NCI-H82 treated with DMSO at 0.1 percent for 48 hours (cell line): ENCODE measurements around the gene KLF16.

Experiments used
- DNase-seq: peaks from one replicate; lab custom pipeline; 2025; ENCODE audit not compliant: unreplicated experiment; lab: John Stamatoyannopoulos, UW

Gene KLF16

DNA sequence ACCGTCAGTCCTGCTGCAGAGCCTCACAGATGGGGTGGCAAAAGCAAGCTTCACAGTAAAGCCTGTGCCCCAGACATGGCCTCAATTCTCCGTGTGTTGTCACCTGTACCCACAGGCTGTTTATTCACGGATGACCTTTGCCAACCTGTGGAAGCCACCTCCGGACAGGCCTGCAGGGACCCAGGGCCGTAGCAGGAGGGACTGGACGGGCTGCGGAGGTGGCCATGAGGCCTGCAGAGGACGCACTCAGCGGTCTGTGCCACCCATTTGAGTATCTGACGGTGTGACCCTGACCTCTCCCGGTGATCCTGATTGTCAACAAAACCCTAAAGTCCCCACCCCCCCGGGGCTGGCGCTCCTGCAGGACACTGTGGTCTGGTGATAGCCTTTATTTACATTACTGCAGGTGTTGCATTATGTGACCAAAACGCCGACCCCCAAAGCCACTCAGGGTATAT lies 7.8 kb upstream of the KLF16 start:
- no peak for DNase-seq

DNA sequence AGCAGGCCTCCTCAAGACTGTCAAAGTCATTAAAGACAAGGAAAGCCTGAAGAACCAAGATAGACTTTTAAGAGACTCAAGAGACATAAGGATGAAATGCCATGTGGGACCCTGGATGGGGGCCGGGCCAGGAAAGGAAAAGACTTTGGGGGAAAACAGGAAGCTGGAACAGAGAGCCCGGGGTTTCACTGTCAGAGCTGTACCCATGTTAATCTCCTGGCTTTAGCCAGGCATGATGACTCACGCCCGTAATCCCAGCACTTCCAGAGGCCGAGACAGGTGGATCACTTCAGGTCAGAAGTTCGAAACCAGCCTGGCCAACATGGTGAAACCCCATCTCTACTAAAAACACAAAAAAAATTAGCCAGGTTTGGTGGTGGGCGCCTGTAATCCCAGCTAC lies 5.6 kb upstream of the KLF16 start:
- DNase-seq: no peak

DNA sequence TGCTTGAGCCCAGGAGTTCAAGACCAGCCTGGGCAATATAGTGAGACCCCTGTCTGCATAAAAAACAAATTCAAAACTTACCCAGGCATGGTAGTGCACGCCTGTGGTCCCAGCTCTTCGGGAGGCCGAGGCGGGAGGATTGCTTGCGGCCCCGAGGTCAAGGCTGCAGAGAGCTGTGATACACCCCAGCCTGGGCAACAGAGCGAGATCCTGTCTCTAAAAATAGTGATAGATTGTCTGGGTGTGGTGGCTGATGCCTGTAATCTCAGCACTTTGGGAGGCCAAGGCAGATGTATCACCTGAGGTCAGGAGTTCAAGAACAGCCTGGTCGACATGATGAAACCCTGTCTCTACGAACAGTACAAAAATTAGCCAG lies 4.0 kb upstream of the KLF16 start:
- DNase-seq: no peak

DNA sequence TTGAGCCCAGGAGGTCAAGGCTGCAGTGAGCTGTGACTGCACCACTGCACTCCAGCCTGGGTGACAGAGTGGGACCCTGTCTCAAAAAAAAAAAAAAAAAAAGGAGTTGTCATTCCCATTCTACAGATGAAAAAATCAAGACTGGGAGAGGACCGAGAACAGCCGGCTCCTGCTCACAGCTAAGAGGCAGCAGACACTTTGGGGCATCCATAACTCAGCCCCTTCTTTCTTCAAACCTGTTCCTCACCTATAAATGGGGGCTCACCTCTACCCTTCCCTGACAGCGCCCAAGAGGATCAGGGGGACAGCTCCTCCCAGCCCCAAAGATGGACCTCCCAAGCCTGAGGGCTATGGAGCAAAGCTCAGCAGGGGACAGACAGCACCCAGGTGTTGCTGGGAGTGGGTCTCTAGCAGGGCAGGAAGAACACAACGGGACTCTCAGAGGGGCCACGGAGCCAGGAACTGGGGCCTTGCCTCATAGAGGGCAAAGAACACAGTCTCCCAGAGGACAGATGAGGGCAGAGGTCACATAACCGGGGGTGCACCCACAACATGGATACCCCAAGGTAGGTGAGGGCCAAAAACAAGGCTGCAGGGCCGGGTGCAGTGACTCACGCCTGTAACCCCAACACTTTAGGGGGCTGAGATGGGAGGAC lies 3.4 kb upstream of the KLF16 start:
- DNase-seq: no peak

DNA sequence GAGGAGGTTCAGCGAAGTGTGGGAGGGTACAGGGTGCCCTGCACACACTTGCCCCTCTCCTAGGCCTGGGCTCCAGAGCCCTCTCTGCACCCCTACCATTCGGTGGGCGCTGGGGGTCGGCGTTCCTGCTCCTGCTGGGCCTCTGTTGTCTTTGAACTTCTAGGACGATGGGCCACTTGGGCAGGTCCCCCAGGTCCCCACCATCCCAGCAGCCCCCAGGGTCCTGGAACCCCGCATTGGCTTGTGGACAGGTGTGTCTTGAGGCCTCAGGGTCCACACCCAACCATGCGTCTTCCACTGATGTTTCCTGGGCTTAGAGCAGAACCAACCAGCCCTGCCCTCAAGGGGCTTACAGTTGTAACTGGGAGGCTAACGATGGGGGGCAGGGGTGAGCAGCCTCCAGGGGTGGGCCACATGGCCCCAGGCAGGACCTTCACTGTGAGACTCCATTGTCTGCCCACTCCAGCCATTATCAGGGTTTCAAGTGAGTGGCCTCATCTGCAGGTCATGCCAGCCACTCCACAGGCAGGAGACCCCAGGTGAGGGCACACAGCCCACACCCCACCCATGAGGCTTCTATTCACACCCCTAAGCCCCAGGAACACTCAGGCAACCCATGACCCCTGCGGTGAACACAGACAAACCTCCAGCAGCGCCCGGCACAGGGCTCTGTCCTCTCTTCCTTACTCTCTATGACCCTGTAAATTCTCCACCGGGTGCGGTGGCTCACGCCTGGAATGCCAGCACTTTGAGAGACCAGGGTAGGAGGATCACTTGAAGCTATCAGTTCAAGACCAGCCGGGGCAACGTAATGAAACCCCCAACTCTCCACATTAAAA lies 2.0 kb upstream of the KLF16 start:
- DNase-seq: no peak

DNA sequence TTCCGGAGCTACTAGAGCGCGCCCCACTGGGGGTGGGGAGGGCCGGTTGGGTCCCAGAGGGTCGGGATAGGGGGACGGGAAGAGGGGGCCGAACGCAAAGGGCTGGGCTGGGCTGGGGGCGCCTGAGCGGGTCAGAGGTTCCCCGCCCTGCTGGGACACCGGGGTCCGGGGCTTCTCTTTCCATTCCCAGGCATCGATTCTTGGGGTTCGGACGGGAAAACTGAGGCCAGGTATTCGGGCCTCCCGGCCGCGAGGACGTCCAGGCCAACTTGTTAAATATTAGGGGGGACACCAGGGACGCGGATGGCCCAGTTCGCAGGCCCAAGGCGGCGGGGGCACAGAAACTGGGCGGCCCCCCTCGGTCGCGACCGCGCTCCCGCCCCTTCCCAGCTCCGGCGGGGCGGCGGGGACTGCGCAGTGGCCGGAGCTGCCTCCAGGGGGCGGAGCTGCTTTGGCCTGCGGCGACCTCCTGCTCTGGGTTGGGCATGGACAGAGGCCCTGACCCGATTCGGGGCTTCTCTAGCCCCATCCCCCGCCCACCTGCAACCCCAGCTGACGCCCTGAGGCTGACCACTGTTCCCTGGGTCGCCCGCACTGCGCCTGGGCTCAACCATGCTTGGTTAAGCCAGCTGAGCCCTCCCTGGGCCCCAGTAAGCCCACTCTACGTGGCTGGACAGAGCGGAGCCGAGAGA lies 1.2 kb upstream of the KLF16 start:
- no peak for DNase-seq

DNA sequence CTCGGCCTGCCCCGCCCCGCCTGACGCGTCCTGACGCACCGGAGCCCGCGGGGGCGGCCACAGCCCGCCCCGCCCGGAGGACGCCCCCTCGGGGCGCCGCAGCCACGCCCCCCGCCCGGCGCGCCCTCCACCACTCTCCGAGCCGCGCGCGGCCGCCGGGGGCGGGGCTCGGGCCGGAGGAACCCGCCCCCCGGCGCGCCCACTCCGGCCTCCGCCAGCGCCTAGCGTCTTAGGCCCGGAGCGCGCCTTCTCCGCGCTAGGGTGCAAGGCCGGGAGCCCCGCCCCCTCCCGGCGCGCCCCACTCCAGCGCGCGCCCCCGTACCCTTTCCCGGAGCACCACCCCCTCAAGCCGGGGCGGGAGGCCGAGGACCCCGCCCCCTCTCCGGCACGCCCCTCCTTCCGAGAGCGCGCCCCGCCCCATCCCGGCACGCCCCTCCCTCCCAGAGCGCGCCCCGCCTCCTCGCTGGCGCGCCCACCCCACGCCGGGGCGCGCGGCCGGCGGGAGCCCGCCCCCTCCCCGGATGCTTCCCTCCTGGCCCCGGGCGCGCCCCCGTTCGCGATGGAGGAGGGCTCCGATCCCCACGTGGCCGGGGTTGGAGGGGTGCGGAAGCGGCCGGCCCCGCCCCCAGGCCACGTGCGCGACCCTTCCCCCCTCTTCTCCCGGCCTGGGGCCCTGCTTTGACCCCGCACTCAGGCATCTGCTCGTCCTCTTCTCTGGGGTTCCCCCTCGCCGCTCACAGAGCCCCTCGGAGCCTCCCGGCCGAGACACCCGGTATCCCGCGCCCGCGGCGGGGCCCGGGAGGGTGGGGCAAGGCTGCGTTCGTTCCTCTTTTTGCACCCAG lies 480 bp upstream of the KLF16 start:
- peak; percentile 65 for DNase-seq

DNA sequence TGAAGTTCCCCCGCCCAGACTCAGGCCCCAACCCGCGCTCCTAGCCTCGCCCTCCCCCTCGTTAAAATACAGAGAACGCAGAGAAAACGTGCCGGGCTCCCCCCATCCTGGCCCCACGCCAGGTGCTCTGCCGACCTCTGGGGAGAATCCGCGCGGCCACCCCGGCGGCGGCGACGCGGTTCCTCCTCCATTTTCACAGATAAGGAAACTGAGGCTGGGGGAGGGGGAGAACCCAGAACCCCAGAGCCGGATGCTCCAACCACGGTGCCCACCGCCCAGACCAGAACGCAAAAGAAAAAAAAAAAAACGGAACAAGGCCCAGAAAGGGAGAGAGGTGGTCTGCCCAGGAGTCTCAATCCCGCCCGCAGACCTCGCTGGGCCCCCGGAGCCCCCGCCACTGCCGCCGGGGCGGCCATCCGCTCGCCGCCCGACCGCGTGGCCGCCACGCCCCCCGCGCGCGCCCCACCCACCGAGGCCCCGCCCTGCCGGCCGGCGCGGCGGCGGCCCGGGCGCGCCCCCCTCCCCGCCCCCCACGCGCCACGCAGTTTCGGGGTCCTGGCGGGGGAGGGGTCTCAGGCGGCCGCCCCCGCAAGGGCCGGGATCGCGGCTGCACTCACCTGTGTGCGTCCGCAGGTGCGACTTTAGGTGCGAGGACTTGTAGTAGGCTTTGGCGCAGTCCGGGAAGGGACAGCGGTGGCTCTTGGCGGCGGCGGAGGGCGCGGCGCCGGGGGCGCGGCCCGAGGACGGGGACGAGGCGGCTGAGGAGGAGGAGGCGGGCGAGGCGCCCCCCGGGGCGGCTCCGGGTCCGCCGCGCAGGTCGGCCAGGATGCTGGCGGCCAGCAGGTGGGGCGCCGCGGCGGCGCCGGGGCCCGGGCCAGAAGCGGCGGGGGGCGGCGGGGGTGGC lies 703 bp downstream of the KLF16 start:
- DNase-seq: no peak

DNA sequence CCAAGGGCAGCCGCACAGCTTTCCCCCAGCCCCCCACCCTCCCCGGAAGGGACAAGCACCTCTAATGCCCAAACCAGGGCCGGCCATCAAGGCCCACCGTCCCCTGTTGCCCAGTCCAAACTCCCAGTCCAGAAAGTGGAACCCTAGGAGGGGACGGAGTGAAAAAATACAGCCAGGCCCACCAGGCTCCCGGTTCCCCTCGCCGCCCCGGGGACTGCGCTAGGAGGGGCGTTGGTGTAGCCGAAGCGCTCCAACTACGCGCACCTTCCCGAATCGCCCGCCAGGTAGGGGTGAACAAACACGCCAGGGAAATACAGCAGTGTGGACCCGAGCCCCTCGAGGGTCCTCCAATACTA lies 1.3 kb downstream of the KLF16 start:
- DNase-seq: no peak

DNA sequence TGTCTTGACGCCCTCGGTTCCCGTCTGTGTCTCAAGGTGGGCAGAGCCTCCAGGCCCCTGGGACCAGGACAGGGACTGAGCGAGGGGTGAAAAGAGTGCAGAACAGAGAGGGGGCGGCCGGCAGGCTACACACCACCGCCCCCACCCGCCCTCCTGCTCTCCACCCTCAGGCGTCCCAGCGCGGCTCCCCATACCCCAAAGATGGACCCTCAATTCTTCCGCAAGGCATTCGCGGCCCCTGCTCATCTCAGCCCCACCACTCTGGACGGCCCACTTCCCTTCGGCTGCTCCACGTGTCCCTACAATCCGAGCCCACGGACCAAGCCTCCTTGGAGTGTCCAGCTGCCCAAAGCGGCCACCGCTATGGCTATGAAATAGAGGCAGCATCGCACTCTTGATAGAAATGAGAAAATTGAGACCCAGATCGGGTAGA lies 1.8 kb downstream of the KLF16 start:
- no peak for DNase-seq

DNA sequence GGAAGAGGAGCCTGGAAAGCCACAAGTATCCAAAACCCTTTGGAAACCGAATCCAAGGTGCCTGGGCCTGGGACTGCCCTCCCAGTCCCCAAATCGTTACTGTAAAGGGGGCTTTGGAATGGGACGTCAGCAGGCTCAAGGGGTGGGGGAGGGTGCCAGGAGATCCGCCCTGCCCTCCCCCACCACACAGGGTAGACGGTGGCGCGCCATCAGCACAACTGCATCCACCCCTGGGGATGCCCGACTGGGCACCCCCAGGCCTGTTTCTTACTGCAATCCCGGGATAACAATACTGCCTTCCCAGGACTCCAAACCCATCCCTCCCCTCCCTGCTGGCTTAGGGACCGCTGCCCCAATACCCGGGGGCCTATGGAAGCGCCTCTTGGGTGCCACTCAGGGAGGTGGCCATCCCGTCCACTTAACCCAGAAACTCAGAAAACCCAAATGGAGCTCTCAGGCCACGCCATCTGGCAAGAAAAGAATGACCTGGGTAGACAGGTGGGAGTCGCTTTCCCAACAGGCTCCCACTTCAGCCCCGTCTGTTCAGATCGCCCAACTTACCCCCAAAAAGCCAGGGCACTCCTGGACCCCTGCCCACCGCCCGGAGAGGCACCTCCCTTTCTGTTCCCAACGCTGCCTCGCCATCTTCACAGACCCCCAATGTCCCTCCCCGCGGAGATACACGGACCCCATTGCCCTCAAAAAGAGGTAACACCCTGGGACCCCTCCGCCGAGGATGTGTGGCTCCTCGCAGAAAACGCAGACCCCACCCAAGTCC lies 2.4 kb downstream of the KLF16 start:
- DNase-seq: no peak

DNA sequence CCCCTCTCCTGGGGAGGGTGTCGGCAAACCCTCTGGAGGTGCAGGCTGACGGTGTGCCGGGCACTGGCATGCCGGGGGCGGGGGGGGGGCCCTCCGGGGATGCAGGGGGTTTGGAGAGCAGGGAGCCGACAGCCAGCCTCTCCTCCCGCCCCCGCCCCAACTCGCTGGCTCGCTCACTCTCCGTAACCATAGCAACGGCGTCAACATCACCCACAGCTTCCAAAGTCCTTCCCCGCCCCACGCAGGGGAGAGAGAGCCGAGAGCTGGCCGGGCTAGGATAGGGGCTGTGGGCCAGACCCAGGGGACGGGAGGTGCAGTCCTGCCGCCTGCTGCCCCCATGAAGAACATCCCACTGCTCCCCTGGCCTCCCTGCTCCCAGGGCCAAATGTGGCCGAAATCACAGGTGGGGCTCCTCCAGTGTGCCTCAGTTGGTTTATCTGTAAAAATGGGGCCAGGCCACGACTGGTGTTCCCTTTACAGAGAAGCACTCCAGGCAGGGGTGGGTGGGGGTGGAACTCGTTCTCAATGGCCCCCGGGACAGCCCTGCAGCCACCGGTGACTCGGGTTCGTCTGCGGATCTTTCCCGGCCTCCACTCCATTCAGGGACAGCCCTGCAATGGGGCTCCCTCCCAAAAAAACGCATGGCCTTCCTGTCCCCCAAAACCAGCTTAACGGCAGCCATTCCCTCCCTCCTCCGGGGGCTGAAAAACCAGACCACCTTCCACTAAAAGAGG lies 3.2 kb downstream of the KLF16 start:
- no peak for DNase-seq

DNA sequence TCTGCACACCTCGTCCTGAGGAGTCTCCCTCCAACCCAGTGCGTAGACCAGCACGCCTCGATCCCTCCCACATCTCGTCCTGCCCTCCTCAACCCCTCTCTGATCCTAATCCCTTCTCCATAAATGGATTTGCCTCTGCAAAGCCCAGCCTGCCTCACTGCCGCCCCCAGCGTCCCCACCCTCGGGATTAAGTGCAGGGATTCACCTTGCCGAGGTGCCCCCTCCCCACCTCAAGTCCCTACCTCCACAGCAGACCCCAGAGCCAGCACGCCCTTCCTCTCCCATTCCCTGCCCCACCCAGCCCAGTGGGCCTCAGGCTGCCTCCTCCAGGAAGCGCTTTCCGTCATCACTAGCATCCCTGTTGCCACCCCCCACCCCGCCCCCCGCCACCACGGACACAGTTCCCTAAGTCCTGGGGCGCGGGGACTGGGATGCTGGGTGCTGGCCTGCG lies 4.0 kb downstream of the KLF16 start:
- peak; percentile 89 for DNase-seq

DNA sequence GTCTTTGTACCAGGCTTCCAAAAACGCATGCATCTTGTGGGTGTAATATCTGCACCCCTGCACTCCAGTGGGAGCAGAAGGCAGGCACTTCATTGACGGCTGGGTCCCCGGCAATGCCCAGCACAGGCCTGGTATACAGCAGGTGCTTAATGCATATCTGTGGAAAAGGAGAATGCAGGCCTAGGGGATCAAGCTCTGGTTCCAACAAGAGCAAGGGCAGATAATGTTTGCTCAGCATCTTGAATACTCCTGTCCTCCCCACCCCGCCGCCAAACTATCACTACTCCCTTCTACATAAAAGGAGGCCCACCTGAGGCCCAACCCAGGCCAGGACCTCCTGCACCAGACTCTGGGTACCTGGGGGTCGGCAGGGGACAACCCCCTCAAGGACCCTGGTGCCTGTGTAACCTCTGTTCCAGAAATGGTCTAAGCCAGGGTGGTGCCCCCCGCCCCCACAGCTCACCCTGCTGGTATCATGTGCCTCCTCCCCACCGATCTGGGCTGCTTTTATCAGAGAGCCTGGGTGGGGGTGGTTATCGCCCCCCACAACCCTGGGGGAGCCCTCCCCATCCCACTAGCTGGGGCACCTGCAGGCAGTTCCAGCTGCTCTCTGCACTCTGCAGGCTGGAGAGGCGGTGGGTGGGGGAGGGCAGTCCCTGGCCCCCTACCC lies 4.8 kb downstream of the KLF16 start:
- no peak for DNase-seq

DNA sequence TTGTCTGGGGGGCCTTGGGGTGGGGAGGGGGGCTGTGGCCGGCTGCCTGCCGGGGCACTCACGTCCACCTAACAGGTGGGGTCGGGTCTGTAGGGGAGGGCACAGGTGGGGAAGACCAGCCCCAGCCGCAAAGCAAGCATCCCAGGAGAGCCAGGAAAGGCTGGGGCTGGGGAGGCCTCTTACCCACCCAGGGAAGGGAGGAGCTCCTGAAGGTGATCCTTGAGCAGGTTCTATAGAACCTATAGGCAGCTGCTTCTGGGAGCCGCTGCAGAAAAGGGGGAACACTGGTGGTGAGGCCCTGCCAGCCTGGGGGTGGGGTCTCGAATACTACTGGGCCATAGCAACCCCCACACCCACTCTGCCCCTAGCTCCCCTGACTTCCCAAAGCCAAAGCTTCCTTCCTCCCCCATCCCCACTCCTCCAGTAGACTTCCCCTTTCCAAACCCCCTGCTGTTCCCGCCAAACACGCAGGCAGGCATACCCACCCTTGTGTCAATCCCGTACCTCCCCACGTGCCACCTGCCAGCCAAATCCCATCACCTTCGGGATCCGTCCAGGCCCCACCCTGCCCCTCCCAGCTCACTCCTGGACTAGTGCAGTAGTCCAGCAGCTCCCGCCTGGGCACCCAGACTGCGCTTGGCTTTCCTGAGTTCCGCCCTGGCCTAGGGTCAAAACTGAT lies 5.6 kb downstream of the KLF16 start:
- DNase-seq: no peak

DNA sequence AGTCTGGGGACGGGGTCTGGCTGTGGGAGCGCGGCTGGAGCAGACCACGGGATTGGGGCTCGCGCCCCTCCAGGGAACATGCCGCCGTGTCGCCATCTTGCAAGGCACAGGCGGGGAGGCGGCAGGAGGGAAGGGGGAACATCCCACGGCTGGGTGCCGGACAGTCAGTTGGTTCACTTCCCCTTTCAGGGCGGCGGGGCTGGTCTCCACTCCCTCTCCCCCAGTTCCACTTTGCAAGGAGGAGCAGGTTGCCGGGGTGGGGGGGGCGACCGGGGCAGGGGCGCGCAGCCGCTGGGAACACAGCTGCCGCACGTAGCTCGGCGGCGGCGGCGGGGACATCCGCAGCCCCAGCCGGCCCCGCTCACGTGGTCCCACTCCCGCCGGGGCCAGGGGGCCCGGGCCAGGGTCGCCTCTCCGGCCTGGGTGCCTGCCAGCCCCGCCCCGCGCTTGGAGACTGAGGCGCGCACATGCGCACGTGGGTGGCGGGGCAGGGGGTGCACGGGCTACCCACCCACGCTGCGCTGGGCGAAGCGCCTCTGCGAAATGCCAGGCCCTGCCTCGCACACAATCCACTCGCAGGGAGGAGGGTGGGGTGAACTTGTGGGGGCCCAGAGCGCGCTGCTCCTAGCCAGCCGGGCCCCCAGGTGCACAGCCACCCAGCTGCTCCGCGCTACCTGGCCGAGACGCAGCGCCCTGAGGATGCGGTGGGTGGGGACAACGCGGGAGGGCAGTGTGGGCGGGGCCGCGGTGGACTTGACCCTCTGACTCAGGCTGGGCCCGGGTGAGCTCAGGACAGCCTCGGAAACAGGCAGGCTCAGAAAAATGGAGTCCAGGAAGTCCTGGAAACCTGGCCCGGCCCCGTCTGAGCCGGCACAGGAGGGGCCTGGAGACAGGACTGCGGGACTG lies 6.4 kb downstream of the KLF16 start:
- no peak for DNase-seq

DNA sequence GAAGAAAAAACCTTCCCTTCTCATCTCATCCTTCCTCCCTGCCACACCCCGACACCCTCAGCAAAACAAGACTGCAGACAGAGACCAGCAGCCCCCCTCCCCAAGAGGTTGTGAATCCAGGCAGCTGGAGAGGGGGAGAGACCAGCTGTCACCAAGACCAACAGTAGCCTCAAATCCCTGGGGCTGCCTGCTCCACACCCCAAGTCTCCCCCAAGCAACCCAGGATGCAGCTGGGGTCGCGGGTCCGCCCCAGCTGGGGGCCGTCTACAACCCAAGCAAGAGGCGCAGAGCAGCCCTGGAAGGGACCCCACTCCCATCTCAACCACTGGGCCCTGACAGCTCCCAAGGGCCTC lies 7.1 kb downstream of the KLF16 start:
- DNase-seq: peak; percentile 30
